Stimulated activated effector memory CD8-positive, alpha-beta T cell treated with anti-CD3 and anti-CD28 coated beads, Interleukin-12 subunit alpha, Interleukin-12 subunit beta, amount 100 ng/mL, for 72 hours (primary cell): ENCODE results near the gene DYNC1H1.

Source experiments
- ATAC-seq: fragments of 150-1000 bp; cut with Tn5 transposase; 2 replicates; pipeline ENCODE4 v1.10.0; 2021
- DNase-seq, 2 donors: peaks; one replicate each; pipeline ENCODE4 v3.0.0; 2021 to 2022; ENCODE audit warnings: low spot score in 2 of 2
- H3K27ac Mint-ChIP-seq: one replicate; pipeline ENCODE4 v1.8.0; 2022; ENCODE audit warnings: mild to moderate bottlenecking, mixed read lengths
- H3K36me3 Mint-ChIP-seq: one replicate; pipeline ENCODE4 v1.8.0; 2022; ENCODE audit warnings: mild to moderate bottlenecking, mixed read lengths
- H3K4me1 Mint-ChIP-seq: one replicate; pipeline ENCODE4 v1.8.0; 2022; ENCODE audit warnings: mixed read lengths
- H3K4me3 Mint-ChIP-seq: one replicate; pipeline ENCODE4 v1.8.0; 2022; ENCODE audit warnings: mild to moderate bottlenecking, mixed read lengths
- H3K9me3 Mint-ChIP-seq: one replicate; pipeline ENCODE4 v1.8.0; 2022; ENCODE audit warnings: mixed read lengths

The DYNC1H1 gene

DNA sequence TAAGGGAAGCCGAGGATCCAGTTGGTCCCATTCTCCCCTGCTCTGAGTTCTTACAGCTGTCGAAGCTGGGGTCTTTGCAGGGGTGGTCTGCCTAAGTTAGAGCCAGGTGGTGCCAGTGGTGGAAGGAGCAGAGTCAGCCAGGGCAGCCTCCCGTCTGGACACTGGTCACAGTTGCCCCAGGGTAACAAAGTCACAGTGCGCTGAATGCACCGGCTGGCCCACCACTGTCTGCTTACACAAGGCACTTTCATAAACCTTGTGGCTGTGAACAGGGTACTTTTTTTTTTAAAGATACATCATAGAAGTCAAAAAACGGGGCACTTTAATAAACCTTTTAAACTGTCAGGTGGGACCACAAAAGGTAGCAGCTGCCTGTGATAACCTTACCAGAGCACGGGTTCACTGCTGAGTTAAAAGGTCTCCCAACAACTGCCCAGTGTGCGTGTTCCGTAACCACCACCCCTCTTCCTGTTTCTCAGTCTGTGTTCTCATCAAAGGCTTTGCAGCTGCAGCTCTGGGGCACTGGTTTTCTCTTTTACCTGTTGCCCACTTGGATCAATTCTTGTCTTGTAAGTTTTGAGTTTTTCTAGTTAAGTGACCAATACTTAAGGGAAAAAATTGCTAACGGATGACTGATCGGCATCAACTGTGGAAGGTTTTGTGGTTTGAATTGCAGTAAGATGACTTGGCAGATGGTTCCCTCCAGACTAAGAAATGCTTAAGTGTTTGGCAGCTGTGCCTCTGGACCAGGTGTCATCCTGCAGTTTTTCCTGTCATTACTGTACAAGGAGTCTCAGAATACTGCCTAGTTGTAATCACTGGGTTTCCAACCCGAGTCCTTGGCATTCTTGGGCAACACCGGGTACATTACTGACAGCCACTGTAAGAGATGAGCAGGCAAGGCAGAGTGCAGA lies 55.9 kb downstream of the DYNC1H1 start:
- H3K9me3 Mint-ChIP-seq: no peaks in the 10 kb centered on the region
- peak overlapping the region; percentile 11 for H3K4me3 Mint-ChIP-seq
- peaks cover 100% of the 10 kb centered on the region for H3K36me3 Mint-ChIP-seq
- ATAC-seq (peak; percentile 85), DNase-seq (peak in 1 of 2 donors; percentile 59)
- H3K4me1 Mint-ChIP-seq: peaks cover 13% of the 10 kb centered on the region
- peak overlapping the region; percentile 64 for H3K27ac Mint-ChIP-seq

DNA sequence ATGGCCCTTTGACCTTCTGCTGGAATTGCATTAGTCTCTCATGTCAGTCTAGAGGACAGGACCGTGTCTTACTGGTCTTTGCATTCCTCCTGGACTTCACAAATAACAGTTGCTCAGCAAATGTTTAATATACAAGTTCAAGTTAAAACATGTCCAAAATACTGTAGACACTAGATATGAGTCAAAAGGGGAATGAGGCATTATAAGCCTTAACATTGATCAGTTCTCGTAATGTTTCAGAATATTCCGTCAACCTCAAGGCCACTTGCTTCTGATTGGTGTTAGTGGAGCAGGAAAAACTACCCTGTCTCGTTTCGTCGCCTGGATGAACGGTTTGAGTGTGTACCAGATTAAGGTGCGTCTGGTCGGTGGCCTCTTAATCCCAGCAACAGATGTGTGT lies 62.6 kb downstream of the DYNC1H1 start:
- Mint-ChIP-seq H3K4me3 (no peak overlapping the region), H3K27ac (peak overlapping the region; percentile 83), H3K9me3 (no peaks in the 10 kb centered on the region), H3K4me1 (no peaks in the 10 kb centered on the region), H3K36me3 (peaks cover 100% of the 10 kb centered on the region)
- ATAC-seq (no peak), DNase-seq (no peak)

DNA sequence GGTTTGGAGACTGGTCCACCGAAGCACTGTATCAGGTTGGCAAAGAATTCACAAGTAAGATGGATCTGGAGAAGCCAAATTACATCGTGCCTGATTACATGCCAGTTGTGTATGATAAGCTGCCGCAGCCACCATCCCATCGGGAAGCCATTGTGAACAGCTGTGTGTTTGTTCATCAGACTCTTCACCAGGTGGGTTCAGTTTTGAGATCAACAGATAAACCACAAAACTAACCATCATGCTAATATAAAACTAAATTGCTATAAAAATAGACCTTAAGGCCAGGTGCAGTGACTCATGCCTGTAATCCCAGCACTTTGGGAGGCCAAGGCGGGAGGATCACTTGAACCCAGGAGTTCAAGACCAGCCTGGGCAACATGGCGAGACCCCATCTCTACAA lies 63.6 kb downstream of the DYNC1H1 start:
- ATAC-seq: no peak

DNA sequence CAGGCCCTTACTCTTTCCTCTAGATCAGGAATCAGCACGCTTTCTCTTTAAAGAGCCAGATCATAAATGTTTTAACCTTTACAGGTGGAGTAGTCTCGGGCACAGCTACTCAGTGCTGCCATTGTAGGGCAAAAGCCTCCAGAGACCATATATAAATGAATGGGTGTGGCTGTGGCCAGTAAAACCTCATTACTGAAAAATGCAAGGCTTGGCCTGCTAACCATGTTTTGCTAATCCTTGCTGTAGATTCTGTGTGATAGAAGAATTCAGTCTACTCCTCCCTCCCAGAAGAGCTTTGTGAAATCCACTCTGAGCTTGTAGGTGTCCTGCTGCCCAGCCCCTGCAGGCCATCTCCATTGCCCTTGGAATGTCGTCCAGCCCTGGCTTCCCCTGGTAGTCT lies 64.4 kb downstream of the DYNC1H1 start:
- DNase-seq (no peak), ATAC-seq (no peak)
- Mint-ChIP-seq H3K4me3 (no peak overlapping the region), H3K4me1 (no peaks in the 10 kb centered on the region), H3K27ac (peak overlapping the region; percentile 44), H3K36me3 (peaks cover 100% of the 10 kb centered on the region), H3K9me3 (no peaks in the 10 kb centered on the region)

More for the DNA sequence above, 63.6 kb downstream of the DYNC1H1 start:
- DNase-seq: no peak
- no peak overlapping the region for H3K4me3 Mint-ChIP-seq
- peaks cover 100% of the 10 kb centered on the region for H3K36me3 Mint-ChIP-seq
- no peaks in the 10 kb centered on the region for H3K9me3 Mint-ChIP-seq
- no peak overlapping the region for H3K27ac Mint-ChIP-seq
- H3K4me1 Mint-ChIP-seq: no peaks in the 10 kb centered on the region

DNA sequence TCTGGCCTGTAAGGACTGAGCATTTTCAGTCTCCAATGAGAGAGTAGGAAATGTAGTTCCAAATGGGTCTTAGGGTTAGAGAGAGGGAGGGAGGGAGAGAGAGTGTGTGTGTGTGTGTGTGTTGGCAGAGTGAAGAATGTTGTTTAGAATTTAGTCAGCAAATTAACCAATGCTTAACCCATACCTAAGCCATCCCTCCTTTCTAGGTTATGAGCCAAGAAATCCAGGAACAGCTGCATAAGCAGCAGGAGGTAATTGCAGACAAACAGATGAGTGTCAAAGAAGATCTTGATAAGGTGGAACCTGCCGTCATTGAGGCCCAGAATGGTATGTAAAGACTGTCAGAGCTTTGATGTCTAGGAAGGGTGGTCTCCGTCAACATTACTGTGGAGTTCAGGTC lies 65.6 kb downstream of the DYNC1H1 start:
- ATAC-seq (no peak), DNase-seq (no peak)
- Mint-ChIP-seq H3K36me3 (peaks cover 100% of the 10 kb centered on the region), H3K4me3 (no peak overlapping the region), H3K9me3 (no peaks in the 10 kb centered on the region), H3K4me1 (no peaks in the 10 kb centered on the region), H3K27ac (peak overlapping the region; percentile 44)

DNA sequence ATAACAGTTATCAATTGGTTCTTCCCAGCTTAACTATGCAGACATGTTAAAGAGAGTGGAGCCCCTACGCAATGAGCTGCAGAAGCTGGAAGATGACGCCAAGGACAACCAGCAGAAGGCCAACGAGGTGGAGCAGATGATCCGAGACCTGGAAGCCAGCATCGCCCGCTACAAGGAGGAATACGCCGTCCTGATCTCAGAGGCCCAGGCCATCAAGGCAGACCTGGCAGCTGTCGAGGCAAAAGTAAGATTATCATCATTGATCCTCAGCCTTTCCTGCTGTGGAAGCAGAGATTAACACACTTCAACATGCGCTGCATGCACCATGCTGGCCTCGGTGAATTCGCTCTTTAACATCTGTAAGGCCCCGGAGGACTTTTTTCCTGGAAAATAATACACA lies 68.9 kb downstream of the DYNC1H1 start:
- Mint-ChIP-seq H3K9me3 (no peaks in the 10 kb centered on the region), H3K27ac (no peak overlapping the region), H3K4me1 (no peaks in the 10 kb centered on the region), H3K4me3 (no peak overlapping the region), H3K36me3 (peaks cover 100% of the 10 kb centered on the region)
- ATAC-seq (no peak), DNase-seq (no peak)

DNA sequence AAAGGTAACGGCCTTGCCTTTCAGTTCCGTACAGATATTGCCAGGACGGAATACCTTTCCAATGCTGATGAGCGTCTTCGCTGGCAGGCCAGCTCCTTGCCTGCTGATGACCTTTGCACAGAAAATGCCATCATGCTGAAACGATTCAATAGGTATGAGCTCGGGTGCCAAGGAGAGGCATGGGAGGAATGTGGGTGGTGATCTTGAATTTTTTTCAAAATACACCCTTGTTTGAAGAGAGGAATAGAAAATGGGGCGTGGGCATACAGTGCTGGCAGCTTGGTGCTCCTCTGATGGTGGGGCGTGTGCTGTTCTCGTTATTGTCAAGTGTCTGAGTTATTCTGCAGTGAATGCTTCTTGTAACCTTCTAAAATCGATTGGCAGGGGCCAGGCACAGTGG lies 69.9 kb downstream of the DYNC1H1 start:
- Mint-ChIP-seq H3K4me3 (no peak overlapping the region), H3K9me3 (no peaks in the 10 kb centered on the region), H3K4me1 (no peaks in the 10 kb centered on the region), H3K27ac (no peak overlapping the region), H3K36me3 (peaks cover 100% of the 10 kb centered on the region)
- no peak for DNase-seq
- no peak for ATAC-seq

DNA sequence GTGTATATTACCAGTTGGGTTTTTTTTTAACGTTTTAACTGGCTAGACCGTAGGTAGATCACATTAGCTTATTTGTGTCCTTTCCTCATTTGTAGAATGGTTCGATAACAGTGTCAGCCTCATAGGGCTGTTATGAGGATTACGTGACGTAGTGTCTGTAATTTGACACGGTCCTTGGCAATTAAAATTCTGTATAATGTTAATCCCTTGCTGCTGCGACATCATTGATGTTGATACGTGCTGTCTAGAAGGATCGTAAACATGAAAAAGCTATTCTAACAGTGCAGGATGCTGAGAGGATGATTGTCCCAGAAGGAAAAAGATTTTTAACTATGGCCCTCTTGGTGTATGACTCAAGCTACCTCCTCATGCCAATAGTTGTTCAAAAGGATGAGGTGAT lies 71.5 kb downstream of the DYNC1H1 start:
- DNase-seq (no peak), ATAC-seq (no peak)
- no peak overlapping the region for H3K27ac Mint-ChIP-seq
- H3K4me1 Mint-ChIP-seq: no peaks in the 10 kb centered on the region
- H3K4me3 Mint-ChIP-seq: no peak overlapping the region
- H3K36me3 Mint-ChIP-seq: peaks cover 100% of the 10 kb centered on the region
- no peaks in the 10 kb centered on the region for H3K9me3 Mint-ChIP-seq

DNA sequence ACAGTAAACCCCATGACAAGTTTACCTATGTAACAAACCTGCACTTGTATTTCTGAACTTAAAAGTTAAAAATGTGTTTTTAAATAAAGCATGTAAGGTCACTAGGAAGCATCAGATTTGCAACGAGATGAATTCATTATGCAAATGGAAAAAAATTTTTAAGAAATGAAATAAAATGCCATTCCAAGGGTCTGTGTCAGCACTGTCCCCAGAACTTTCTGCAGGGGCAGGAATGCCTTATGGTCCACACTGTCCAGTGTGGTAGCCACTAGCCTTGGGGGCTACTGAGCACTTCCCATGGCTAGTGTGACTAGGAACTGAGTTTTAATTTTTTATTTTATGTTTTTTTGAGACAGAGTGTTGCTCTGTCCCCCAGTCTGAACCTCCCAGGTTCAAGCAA lies 73.3 kb downstream of the DYNC1H1 start:
- H3K27ac Mint-ChIP-seq: no peak overlapping the region
- H3K36me3 Mint-ChIP-seq: peaks cover 100% of the 10 kb centered on the region
- no peaks in the 10 kb centered on the region for H3K4me1 Mint-ChIP-seq

DNA sequence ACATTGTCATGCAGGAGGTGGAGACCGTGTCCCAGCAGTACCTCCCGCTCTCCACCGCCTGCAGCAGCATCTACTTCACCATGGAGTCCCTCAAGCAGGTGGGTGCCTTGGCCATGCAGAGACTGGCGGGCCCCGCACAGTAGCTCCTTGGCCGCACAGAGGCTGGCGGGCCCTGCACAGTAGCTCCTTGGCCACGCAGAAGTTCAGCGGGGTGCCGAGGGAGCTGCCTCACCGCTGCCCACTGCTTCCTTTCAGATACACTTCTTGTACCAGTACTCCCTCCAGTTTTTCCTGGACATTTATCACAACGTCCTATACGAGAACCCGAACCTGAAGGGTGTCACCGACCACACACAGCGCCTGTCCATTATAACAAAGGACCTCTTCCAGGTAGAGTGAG lies 74.8 kb downstream of the DYNC1H1 start:
- Mint-ChIP-seq H3K9me3 (no peaks in the 10 kb centered on the region), H3K4me3 (no peak overlapping the region)

More for the DNA sequence above, 73.3 kb downstream of the DYNC1H1 start:
- DNase-seq: no peak
- no peak for ATAC-seq
- Mint-ChIP-seq H3K4me3 (no peak overlapping the region), H3K9me3 (no peaks in the 10 kb centered on the region)

DNA sequence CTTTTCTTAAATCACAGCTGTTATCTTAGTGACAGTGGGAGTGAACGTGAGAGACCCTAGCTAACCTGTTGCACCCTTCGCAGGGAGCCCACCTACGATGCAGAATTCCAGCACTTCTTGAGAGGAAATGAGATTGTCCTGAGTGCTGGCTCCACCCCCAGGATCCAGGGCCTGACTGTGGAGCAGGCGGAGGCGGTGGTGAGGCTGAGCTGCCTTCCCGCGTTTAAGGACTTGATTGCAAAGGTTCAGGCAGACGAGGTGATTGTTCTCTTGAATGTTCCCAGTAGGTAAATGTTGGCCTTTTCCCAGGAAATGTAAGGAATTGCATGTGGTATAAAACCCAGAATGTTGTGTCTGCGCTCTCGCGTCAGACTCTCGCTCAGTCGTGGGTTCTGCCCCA lies 75.8 kb downstream of the DYNC1H1 start:
- DNase-seq: no peak
- no peak overlapping the region for H3K27ac Mint-ChIP-seq
- ATAC-seq: no peak
- H3K4me1 Mint-ChIP-seq: no peaks in the 10 kb centered on the region
- H3K9me3 Mint-ChIP-seq: no peaks in the 10 kb centered on the region
- peaks cover 100% of the 10 kb centered on the region for H3K36me3 Mint-ChIP-seq
- no peak overlapping the region for H3K4me3 Mint-ChIP-seq

More for the DNA sequence above, 74.8 kb downstream of the DYNC1H1 start:
- Mint-ChIP-seq H3K4me1 (no peaks in the 10 kb centered on the region), H3K36me3 (peaks cover 100% of the 10 kb centered on the region), H3K27ac (no peak overlapping the region)
- ATAC-seq (no peak), DNase-seq (no peak)

DNA sequence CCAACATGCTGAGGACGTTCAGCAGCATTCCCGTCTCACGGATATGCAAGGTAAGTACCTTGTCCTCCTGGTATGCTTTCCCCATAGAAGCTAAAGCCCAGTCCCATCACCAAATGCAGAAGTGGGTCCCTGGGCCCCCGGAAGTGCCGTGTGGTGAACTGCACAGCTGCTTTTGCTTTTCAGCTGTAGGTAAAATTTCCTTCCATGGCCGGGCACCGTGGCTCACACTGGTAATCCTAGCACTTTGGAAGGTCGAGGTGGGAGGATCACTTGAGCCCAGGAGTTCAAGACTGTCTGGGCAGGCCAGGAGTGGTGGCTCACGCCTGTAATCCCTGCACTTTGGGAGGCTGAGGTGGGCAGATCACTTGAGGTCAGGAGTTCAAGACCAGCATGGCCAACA lies 78.3 kb downstream of the DYNC1H1 start:
- H3K36me3 Mint-ChIP-seq: peaks cover 100% of the 10 kb centered on the region
- no peak overlapping the region for H3K4me3 Mint-ChIP-seq
- H3K4me1 Mint-ChIP-seq: no peaks in the 10 kb centered on the region
- no peak overlapping the region for H3K27ac Mint-ChIP-seq
- DNase-seq (no peak), ATAC-seq (no peak)
- H3K9me3 Mint-ChIP-seq: no peaks in the 10 kb centered on the region

DNA sequence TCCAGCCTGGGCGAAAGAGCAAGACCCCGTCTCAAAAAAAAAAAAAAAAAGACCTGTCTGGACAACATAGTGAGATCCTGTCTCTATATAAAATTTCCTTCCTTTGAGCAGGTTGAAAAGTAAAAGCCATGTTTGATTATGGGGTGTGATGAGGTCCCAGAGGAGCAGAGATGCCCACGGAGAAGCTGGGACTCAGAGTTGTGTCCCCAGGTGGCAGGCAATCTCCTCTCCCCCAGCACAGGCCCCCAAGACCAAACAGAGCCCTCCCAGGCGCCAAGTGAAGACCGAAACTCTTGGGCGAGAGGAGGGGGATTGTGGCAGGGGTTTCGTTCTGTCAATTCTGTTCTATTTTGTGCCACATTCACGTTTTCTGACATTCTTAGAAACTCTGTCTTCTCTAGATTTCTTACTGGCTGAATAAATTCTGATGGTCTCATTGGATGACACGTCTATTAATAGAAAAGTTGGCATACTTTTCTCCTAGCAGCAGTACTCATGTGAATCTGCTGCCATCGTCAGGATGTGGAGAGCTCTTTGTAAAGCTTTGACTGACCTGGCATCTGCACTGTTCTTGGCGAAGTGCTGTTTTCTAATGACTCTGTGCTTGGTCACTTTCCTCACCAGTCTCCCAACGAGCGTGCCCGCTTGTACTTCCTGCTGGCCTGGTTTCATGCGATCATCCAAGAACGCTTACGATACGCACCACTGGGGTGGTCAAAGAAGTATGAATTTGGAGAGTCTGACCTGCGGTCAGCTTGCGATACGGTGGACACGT lies 79.1 kb downstream of the DYNC1H1 start:
- Mint-ChIP-seq H3K4me1 (no peaks in the 10 kb centered on the region), H3K4me3 (no peak overlapping the region), H3K27ac (no peak overlapping the region), H3K9me3 (no peaks in the 10 kb centered on the region), H3K36me3 (peaks cover 100% of the 10 kb centered on the region)
- no peak for DNase-seq
- no peak for ATAC-seq

DNA sequence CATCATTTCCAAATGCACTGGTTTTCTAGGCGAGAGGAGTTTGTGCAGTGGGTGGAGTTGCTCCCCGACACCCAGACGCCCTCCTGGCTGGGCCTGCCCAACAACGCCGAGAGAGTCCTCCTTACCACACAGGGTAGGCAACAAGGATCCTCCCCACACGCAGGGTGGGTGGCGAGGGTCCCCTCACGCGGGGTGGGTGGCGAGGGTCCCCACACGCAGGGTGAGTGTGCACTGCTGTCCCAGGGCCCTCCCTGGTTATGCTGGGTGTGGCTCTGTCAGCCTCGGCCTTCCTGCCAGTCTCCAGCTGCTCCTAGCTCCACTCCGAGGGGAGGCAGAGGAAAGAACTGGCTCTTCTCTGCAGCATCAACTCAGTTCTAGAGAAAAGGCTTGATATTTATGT lies 80.2 kb downstream of the DYNC1H1 start:
- DNase-seq: no peak
- Mint-ChIP-seq H3K36me3 (peaks cover 98% of the 10 kb centered on the region), H3K4me1 (no peaks in the 10 kb centered on the region), H3K27ac (no peak overlapping the region), H3K4me3 (no peak overlapping the region), H3K9me3 (no peaks in the 10 kb centered on the region)
- ATAC-seq: no peak

DNA sequence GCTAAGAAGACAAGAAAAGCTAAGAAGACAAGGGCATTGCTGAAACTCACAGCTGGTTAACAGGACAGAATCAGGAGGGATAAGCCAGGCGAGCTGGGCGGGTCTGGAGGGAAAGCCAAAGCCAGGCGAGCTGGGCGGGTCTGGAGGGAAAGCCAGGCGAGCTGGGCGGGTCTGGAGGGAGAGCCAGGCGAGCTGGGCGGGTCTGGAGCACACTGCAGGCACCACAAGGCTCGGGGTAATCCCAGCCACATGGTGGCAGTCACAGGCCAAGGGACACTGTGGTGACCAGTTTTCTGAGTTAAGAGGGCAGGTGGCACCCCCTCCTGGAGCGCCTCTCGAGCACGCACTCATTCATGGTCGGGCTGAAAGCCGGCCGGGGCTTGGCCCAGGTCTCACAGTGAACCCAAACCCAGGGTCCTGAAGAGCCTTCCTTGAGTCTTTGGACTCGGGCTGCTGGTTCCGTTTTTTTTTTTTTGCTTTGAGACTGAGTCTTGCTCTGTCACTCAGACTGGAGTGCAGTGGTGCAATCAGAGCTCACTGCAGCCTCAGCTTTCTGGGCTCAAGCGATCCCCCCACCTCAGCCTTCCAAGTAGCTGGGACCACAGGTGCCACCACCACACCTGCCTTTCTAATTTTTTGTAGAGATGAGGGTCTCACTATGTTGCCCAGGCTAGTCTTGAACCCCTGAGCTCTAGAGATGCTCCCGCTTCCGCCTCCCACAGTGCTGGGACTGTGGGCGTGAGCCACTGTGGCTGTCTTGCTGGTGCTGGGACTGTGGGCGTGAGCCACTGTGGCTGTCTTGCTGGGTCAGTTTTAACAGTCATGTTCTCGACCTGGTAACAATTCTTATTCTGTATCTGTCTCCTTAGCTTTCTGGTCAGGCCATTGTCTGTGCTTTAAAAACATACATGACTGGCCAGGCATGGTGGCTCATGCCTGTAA lies 82.2 kb downstream of the DYNC1H1 start:
- H3K4me3 Mint-ChIP-seq: no peak overlapping the region
- peaks cover 95% of the 10 kb centered on the region for H3K36me3 Mint-ChIP-seq
- no peaks in the 10 kb centered on the region for H3K9me3 Mint-ChIP-seq
- H3K27ac Mint-ChIP-seq: peak overlapping the region; percentile 29
- ATAC-seq (peak; percentile 71), DNase-seq (no peak)
- H3K4me1 Mint-ChIP-seq: no peaks in the 10 kb centered on the region
